AML-193 (cell line): Measurements from ENCODE around the gene IL17B.

Source experiments
- DNase-seq, 2 experiments: peaks; one replicate each; lab custom pipeline; 2025; lab: John Stamatoyannopoulos, UW

IL17B gene

GRCh38 chr5:149357370-149358293 is 21.5 kb downstream of the IL17B start, which contains the start of gene PCYOX1L:
PCYOX1L (plus strand) TSS chr5:149358046; CDS start chr5:149358069, 23 bp downstream.
- DNase-seq = peak; percentile 90 to 92

- DNase-seq = no peak
Measured at GRCh38 chr5:149356391-149356790, 22.7 kb downstream of the IL17B start.

GRCh38 chr5:149355688-149356087 is 23.4 kb downstream of the IL17B start:
- DNase-seq = no peak

- no peak for DNase-seq
Measured at GRCh38 chr5:149353911-149354310, 25.2 kb downstream of the IL17B start.

GRCh38 chr5:149352169-149352568 is 26.9 kb downstream of the IL17B start:
- no peak for DNase-seq

GRCh38 chr5:149349382-149349781 is 29.7 kb downstream of the IL17B start:
- no peak for DNase-seq

GRCh38 chr5:149348518-149348917 is 30.6 kb downstream of the IL17B start:
- DNase-seq = no peak

GRCh38 chr5:149345892-149346222 is 33.2 kb downstream of the IL17B start:
- peak; percentile 15 to 29 for DNase-seq

GRCh38 chr5:149345147-149345891 is 33.8 kb downstream of the IL17B start, which contains the start of gene GRPEL2:
GRPEL2 (plus strand) TSS chr5:149345499; CDS start chr5:149345540, 41 bp downstream.
- peak; percentile 94 to 95 for DNase-seq

GRCh38 chr5:149344151-149344550 is 34.9 kb downstream of the IL17B start:
- no peak for DNase-seq

- no peak for DNase-seq
Measured at GRCh38 chr5:149341876-149342275, 37.2 kb downstream of the IL17B start.

GRCh38 chr5:149340920-149341319 is 38.2 kb downstream of the IL17B start:
- DNase-seq = no peak

GRCh38 chr5:149338364-149338763 is 40.7 kb downstream of the IL17B start:
- DNase-seq = no peak

GRCh38 chr5:149337736-149338135 is 41.4 kb downstream of the IL17B start:
- no peak for DNase-seq

GRCh38 chr5:149333711-149334443 is 45.2 kb downstream of the IL17B start:
- no peak for DNase-seq

- DNase-seq = no peak
Measured at GRCh38 chr5:149328177-149328576, 50.9 kb downstream of the IL17B start.

GRCh38 chr5:149326611-149327010 is 52.5 kb downstream of the IL17B start:
- DNase-seq = no peak

- no peak for DNase-seq
Measured at GRCh38 chr5:149325894-149326293, 53.2 kb downstream of the IL17B start.

- DNase-seq = no peak
Measured at GRCh38 chr5:149325166-149325735, 53.8 kb downstream of the IL17B start.

- DNase-seq = no peak
Measured at GRCh38 chr5:149324641-149325040, 54.5 kb downstream of the IL17B start.
